Neuronal stem cell (in vitro differentiated cells): Measurements from ENCODE around the gene HDAC4. TPM values are rescaled to one million over a fixed set of nuclear protein-coding genes. Genes with fewer than 3 reads are reported as not detected.

ENCODE experiments used
- DNase-seq: peaks from one replicate; pipeline ENCODE4 v3.0.0-alpha.2; 2013; ENCODE audit warnings: low spot score
- H2AFZ ChIP-seq: one replicate; pipeline ENCODE4 v1.6.1; 2013; ENCODE audit warnings: mild to moderate bottlenecking, low read length, inconsistent platforms
- H2AK5ac ChIP-seq: 2 replicates; pipeline ENCODE4 v1.6.1; 2013; ENCODE audit warnings: low read depth, mild to moderate bottlenecking, inconsistent platforms, low read length, moderate library complexity, mixed read lengths
- H2BK120ac ChIP-seq: 2 replicates; pipeline ENCODE4 v1.6.1; 2013; ENCODE audit warnings: low read depth, mild to moderate bottlenecking, inconsistent platforms, low read length, moderate library complexity, mixed read lengths
- H2BK12ac ChIP-seq: one replicate; pipeline ENCODE4 v1.6.1; 2013; ENCODE audit warnings: low read length, inconsistent platforms
- H2BK15ac ChIP-seq: 2 replicates; pipeline ENCODE4 v1.6.1; 2013; ENCODE audit warnings: mild to moderate bottlenecking, low read length, inconsistent platforms, mixed read lengths
- H2BK5ac ChIP-seq: one replicate; pipeline ENCODE4 v1.6.1; 2013; ENCODE audit warnings: inconsistent platforms, mild to moderate bottlenecking, low read length, moderate library complexity
- H3K14ac ChIP-seq: one replicate; pipeline ENCODE4 v1.6.1; 2013; ENCODE audit warnings: low read length, inconsistent platforms
- H3K18ac ChIP-seq: 2 replicates; pipeline ENCODE4 v1.6.1; 2013; ENCODE audit warnings: low read length, inconsistent platforms
- H3K23ac ChIP-seq: 2 replicates; pipeline ENCODE4 v1.6.1; 2013; ENCODE audit warnings: low read depth, mild to moderate bottlenecking, mixed read lengths, low read length, inconsistent platforms; ENCODE audit not compliant: poor library complexity
- H3K27ac ChIP-seq: replicated peaks from 3 replicates; pipeline ENCODE4 v1.5.1; 2013; ENCODE audit warnings: low read length, inconsistent platforms
- H3K27me3 ChIP-seq, 3 experiments: 2 replicates each; pipeline ENCODE4 v1.6.1; 2013; ENCODE audit warnings: low read length in 3 of 3, mild to moderate bottlenecking in 2 of 3, inconsistent platforms in 1 of 3, low read depth in 1 of 3, mixed read lengths in 1 of 3, moderate library complexity in 1 of 3; ENCODE audit not compliant: control insufficient read depth in 3 of 3, insufficient read depth in 3 of 3
- H3K36me3 ChIP-seq, 2 donors: replicated peaks in 1 of 2; 2 replicates each; pipeline ENCODE4 v1.6.1; 2013; ENCODE audit warnings: low read length in 2 of 2; ENCODE audit not compliant: control insufficient read depth in 2 of 2, insufficient read depth in 2 of 2
- H3K4ac ChIP-seq: 2 replicates; pipeline ENCODE4 v1.6.1; 2013; ENCODE audit warnings: inconsistent platforms, mild to moderate bottlenecking, low read length, moderate library complexity
- H3K4me1 ChIP-seq, 2 donors: 1 replicate in 1 of 2; 2 replicates in 1 of 2; pipeline ENCODE4 v1.6.1; 2013; ENCODE audit warnings: low read length in 2 of 2, low read depth in 1 of 2; ENCODE audit not compliant: control insufficient read depth in 2 of 2, insufficient read depth in 1 of 2
- H3K4me2 ChIP-seq: one replicate; pipeline ENCODE4 v1.6.1; 2013; ENCODE audit warnings: mild to moderate bottlenecking, low read length, inconsistent platforms; ENCODE audit not compliant: insufficient read depth, poor library complexity, severe bottlenecking
- H3K4me3 ChIP-seq, 2 donors: 2 replicates each; pipeline ENCODE4 v1.5.1; 2013; ENCODE audit warnings: low read length in 2 of 2, mild to moderate bottlenecking in 2 of 2, inconsistent platforms in 1 of 2, moderate library complexity in 1 of 2
- H3K79me1 ChIP-seq: one replicate; pipeline ENCODE4 v1.6.1; 2013; ENCODE audit warnings: low read depth, mild to moderate bottlenecking, inconsistent platforms, low read length, moderate library complexity
- H3K9ac ChIP-seq: one replicate; pipeline ENCODE4 v1.6.1; 2013; ENCODE audit warnings: mild to moderate bottlenecking, low read depth, low read length, inconsistent platforms; ENCODE audit not compliant: poor library complexity
- H3K9me3 ChIP-seq, 2 donors: replicated peaks in 1 of 2; 2 replicates each; pipeline versions ENCODE3 to v1.6.1; 2013; ENCODE audit warnings: low read length in 2 of 2, mild to moderate bottlenecking in 2 of 2, inconsistent platforms in 1 of 2, low read depth in 1 of 2, mixed read lengths in 1 of 2, moderate library complexity in 1 of 2; ENCODE audit not compliant: control insufficient read depth in 2 of 2, insufficient read depth in 1 of 2
- H4K8ac ChIP-seq: one replicate; pipeline ENCODE4 v1.6.1; 2013; ENCODE audit warnings: low read depth, mild to moderate bottlenecking, inconsistent platforms, low read length, moderate library complexity
- H4K91ac ChIP-seq: one replicate; pipeline ENCODE4 v1.6.1; 2013; ENCODE audit warnings: low read length, low read depth, mild to moderate bottlenecking, inconsistent platforms; ENCODE audit not compliant: poor library complexity
- WGBS, 2 donors: extraction: QIAGEN DNeasy Blood & Tissue Kit; methylation state at CpG; one replicate each; pipeline ENCODE4 v1.1.7; 2013; ENCODE audit warnings: missing lambda C conversion rate in 2 of 2, mixed read lengths in 1 of 2; ENCODE audit not compliant: insufficient read length in 2 of 2, insufficient replicate concordance in 1 of 2; ENCODE audit errors: extremely low coverage in 2 of 2; 5-methylcytosine and 5-hydroxymethylcytosine counted together
- small RNA-seq: library from polyadenylated mRNA; stranded (forward); fragments of <200 nt; extraction: miRNeasy Mini kit (QIAGEN cat#:217004); gene quantifications from one replicate; pipeline ENCODE3, GENCODE V24; 2013; ENCODE audit not compliant: insufficient read depth

The HDAC4 gene

DNA sequence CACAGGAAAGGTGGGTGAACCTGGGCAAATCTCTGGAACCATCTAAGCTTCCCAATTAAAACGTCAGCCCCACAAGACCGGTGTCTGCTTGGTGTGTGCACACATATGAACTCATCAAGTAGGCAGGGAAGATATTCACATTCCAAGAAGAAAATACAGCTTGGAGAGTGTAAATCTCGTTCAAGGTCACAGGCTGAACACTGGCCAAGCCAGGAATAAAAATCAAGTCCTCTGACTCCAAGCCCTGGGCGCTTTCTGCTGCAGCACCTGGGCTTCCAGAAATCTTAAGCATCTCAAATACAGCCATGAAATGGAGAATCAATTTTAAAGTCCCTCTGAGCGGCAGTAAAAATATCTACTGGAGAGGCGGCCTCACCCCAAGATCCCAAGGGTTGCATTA lies 402.0 kb downstream of the HDAC4 start:
- H3K79me1 ChIP-seq = no peaks in the 10 kb centered on the region
- no peak overlapping the region for H3K18ac ChIP-seq
- H2AK5ac ChIP-seq = no peak overlapping the region
- no peak for DNase-seq
- no peak overlapping the region for H4K91ac ChIP-seq
- no peak overlapping the region for H3K23ac ChIP-seq
- no peak overlapping the region for H3K27ac ChIP-seq
- peaks cover 0 to 7% of the 10 kb centered on the region in 2 donors for H3K9me3 ChIP-seq
- H3K4me2 ChIP-seq = no peak overlapping the region
- H2BK120ac ChIP-seq = no peak overlapping the region
- no peak overlapping the region for H4K8ac ChIP-seq
- no peak overlapping the region for H3K4ac ChIP-seq
- no CpG with 5 or more reads among the region's 6 CpGs for WGBS, 2 donors
- no peak overlapping the region for H3K14ac ChIP-seq
- H2BK15ac ChIP-seq = no peak overlapping the region
- no peak overlapping the region for H2AFZ ChIP-seq
- H2BK12ac ChIP-seq = no peak overlapping the region
- H3K36me3 ChIP-seq = no peaks in the 10 kb centered on the region
- no peaks in the 10 kb centered on the region for H3K4me1 ChIP-seq
- peaks cover 0 to 8% (median 0%) of the 10 kb centered on the region in 3 experiments for H3K27me3 ChIP-seq
- no peak overlapping the region for H3K9ac ChIP-seq
- no peak overlapping the region for H3K4me3 ChIP-seq
- no peak overlapping the region for H2BK5ac ChIP-seq

Small RNA genes within 50 kb of the gene (small RNA-seq; reads per million reads assigned to genes)
- gene MIR2467 (153 reads per million, percentile 97 among the genes with 10 or more reads in this experiment), gene MIR4269 (not detected), gene MIR4440 (not detected), gene MIR4441 (not detected)
